ENCODE data around the gene LYSMD3. TPM values are rescaled to one million over a fixed set of nuclear protein-coding genes. Genes with fewer than 3 reads are reported as not detected.

The LYSMD3 gene
- 11.7 and 15.4 TPM in 2 replicates for total RNA-seq

GRCh38 chr5:90529194-90529938, at the start of gene LYSMD3:
LYSMD3 (minus strand) TSS chr5:90529584; CDS start chr5:90525289, 4,295 bp downstream.

GRCh38 chr5:90558344-90559192, 29.2 kb upstream of the LYSMD3 start, which contains the start of gene ADGRV1:
ADGRV1 (plus strand) TSS chr5:90558797; CDS start chr5:90558896, 99 bp downstream.

GRCh38 chr5:90474235-90475107, 54.9 kb downstream of the LYSMD3 start, which contains the start of the genes MBLAC2 and POLR3G:
MBLAC2 (minus strand) TSS chr5:90474771; CDS start chr5:90474292, 479 bp downstream.
POLR3G (plus strand) TSS chr5:90474864; CDS start chr5:90485568, 10,704 bp downstream.

Other genes with a start within 250 kb of the LYSMD3 start
- gene CETN3, start 119.8 kb downstream of the LYSMD3 start, total RNA-seq, result 6.9 and 18.3 TPM in 2 replicates
- 4.2 and 4.4 TPM in 2 replicates for gene MBLAC2, start 54.8 kb downstream of the LYSMD3 start, total RNA-seq
- 0.72 and 2.3 TPM in 2 replicates for gene POLR3G, start 54.7 kb downstream of the LYSMD3 start, total RNA-seq
- gene ADGRV1, start 29.2 kb upstream of the LYSMD3 start, total RNA-seq, result 0.81 TPM in 1 of 2 replicates, not detected in the other